GM19452 (cell line): ENCODE results near the gene SCN4A.
A peak's percentile ranks its signal among the peaks of the same experiment; 100 is the strongest.

Source experiments
- ATAC-seq: cut with Tn5 transposase; IDR thresholded peaks from one replicate; pipeline ENCODE4 v1.9.1; 2021; ENCODE audit not compliant: unreplicated experiment

Gene SCN4A

DNA sequence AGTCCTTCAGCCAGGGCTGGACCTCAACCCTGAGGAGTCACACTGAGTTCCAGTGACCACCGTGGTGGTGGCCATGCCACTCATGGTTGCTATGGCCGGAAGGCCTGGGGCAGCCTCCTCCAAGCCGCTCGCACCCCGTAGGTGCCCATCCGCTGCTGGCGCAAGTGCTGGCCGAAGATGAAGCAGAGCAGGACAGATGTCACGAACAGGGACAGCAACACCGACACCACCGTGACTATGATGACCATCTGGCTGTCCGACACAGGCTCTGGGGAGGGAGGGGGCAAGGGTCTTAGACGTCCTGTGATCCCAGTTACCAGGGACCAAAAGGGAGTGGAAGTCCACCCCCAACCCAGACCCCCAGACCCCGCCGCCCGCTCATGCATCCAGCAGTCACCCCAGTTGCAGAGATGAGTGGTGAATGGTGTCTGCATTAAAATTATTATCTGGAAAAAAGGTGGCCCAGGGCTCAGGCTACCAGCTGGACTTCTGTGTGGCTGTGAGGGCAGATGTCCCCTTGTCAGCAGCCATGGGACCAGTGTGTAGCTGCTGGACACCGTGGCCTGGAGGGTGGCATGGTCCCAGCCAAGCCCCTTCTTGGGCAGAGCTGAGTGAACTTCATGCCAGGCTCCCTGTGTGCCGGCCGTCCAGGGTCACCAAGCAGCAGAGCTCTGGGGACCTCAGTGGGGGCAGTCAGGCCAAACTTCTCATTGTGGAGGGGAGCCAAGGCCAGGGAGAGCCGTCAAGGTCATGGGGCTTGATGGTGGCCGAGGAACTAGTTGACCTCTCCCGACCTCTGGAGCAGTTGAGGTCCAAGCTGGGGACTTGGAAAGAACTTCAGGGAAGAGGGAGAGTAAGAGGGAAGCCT lies 30.2 kb upstream of the SCN4A start:
- ATAC-seq = no peak

DNA sequence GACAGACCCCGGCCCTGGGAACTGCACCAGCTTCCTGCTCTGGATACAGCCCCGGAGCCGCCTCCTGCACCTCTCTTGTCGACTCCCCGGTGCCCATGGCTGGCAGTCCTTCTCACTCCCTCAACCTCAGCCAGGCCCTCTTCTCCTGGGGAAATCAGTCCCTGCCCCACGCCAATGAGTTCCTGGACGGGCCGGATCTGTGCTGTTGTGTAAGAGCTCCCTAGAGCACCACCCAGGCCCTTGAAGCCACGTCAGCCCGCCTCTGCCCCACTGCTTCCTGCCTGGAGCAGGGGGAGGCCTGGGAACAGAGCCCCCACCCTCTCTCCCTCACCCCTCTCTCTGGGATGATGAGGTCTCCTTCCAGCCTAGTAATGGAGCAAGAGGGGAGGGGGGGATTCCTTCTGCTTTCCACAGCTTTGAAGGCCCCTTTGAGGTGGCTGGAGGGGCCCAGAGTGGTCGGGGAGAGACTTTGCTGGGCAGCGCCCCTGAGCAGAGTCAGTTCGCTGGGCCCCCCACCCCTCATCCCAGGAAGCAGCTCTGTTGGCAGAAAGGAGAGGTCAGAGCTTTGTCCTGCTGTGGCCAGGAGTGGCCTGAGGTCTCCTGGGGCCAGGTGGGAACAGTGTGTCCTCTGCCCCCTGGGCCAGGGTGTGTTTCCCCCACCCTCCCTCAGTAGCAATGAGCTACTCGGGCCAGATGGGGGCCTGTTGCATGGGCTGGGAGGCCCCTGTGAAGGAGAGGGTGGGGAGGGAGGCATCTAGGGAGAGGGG lies 29.2 kb upstream of the SCN4A start:
- ATAC-seq = no peak

GRCh38 chr17:64001091-64001579 lies 28.4 kb upstream of the SCN4A start:
- no peak for ATAC-seq

GRCh38 chr17:63999680-64000531 lies 27.2 kb upstream of the SCN4A start:
- ATAC-seq = no peak

- ATAC-seq = no peak
Measured at GRCh38 chr17:63998721-63999679, 26.3 kb upstream of the SCN4A start.

- ATAC-seq = peak; percentile 67
Measured at GRCh38 chr17:63998050-63998720, 25.5 kb upstream of the SCN4A start, which contains the start of gene PRR29. PRR29 (plus strand) TSS chr17:63998351; CDS start chr17:63998365, 14 bp downstream.

DNA sequence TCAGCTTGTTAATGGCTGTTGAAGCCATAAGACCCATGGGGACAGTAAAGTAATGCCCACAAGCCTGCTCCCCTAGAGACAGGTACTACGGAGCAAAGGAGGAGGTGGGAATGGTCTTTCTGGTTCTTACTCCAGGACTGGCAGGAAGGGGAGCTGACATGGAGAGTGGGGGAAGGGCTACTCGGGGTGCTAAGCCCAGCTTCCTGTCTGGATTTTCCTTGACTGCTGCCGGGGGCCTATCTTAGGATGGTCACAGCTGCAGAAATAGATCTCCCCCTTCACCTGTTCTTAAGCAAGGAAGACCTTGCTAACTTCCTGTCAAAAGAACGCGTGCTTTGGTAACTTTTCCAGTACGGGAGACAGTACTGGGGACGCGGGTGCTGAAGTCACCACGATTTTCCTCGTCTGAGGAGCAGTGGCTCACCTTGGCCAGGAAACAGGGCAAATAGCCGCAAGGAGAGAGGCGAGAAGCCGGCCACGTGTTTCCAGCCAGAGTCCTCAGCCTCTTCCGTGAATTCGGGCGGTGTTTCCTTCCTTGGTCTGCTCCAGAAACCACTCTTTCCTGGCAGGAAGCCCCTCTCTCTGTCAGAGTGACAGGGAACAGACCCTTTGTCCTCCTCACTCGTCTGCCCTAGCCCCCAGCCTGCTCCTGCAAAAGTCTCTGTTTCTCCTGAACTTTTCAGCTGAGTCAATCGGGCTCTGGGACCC lies 24.8 kb upstream of the SCN4A start:
- ATAC-seq = no peak

- no peak for ATAC-seq
Measured at GRCh38 chr17:63996430-63997182, 23.9 kb upstream of the SCN4A start.

GRCh38 chr17:63995626-63996025 lies 22.9 kb upstream of the SCN4A start:
- no peak for ATAC-seq

GRCh38 chr17:63993368-63993985 lies 20.8 kb upstream of the SCN4A start:
- no peak for ATAC-seq

DNA sequence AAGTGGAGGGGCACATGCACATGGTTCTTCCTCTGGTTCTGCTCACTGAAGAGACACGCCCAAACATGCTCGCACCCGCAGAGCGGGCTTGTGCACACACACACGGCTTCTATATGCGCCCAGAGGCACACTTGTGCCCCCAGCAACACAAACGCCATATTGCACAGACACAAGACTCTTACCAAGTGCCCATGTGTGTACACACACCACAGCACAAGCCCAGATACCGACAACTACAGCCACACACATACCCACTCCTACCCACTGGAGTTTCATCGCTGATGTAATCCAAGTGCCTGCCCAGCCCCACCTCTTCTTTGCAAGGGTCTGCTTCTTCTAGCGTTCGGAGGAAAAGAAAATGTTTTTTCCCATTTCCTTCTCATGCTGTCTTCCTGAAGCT lies 18.9 kb upstream of the SCN4A start:
- no peak for ATAC-seq

DNA sequence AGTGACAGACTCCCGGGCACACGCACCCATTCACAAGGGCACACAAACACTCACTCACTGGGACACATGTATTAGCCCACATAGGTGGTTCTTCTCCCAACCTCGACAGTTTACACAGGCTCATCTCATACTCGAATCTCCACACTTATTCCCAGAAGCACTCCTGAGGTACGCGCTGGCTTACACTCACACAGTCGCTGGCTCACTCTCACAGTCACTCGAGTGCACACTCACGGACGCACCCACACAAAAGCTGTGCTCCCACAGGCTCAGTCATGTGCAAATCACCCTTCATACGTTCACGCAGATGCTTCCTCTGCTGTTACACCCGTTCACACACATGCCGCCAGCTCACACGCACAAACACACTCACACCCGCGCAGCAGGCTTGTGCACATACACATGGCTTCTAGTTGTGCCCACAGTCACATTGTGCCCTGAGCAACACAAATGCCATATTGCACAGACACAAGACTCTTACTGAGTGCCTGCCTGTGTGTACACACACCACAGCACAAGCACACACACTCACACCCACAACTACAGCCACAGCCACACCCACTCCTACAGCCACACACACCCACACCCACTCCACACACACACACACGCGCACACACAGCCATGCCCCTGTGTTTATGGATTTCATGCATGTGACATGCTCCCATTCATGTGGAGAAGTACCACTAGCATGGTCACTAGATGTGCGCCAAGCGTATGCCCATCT lies 17.1 kb upstream of the SCN4A start:
- no peak for ATAC-seq

- ATAC-seq = no peak
Measured at GRCh38 chr17:63988741-63989621, 16.3 kb upstream of the SCN4A start.

DNA sequence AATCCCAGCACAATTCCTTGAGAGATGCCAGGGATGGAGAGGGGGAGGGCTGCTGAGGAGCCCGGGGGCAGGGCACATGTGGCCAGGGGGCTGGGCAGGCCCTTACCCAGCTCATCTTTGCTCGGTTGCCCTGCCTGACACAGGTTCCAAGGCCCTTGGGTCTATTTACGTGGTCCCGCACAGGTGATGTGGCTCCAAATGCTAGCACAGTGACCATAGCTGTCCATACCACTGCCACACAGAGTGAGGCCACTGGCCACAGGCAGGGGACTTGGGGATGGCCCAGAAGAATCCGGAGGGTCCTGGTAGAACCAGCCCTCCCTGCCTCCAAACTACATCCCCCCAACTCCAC lies 15.4 kb upstream of the SCN4A start:
- ATAC-seq = no peak

- no peak for ATAC-seq
Measured at GRCh38 chr17:63987221-63988126, 14.8 kb upstream of the SCN4A start.
